Natural killer cell (primary cell): ENCODE results near the gene PRKD3. TPM values are rescaled to one million over a fixed set of nuclear protein-coding genes. Genes with fewer than 3 reads are reported as not detected.

Source experiments
- ATAC-seq, 3 donors: fragments of 150-1000 bp in 2 of 3; fragments of 200-7000 bp in 1 of 3; cut with Tn5 transposase; 1 replicate in 1 of 3; 2 replicates in 2 of 3; pipeline ENCODE4 v1.10.0; 2021; ENCODE audit warnings: mild to moderate bottlenecking in 2 of 3, moderate library complexity in 2 of 3
- DNase-seq, 2 donors: peaks; one replicate each; pipeline versions ENCODE4 v3.0.0 to v3.0.0-alpha.2; 2013 to 2021; ENCODE audit warnings: mixed read lengths in 1 of 2
- H3K27ac ChIP-seq: one replicate; pipeline ENCODE4 v1.5.1; 2013; ENCODE audit warnings: mild to moderate bottlenecking, low read length
- H3K27me3 ChIP-seq: one replicate; pipeline ENCODE4 v1.6.1; 2013; ENCODE audit warnings: low read length; ENCODE audit not compliant: control insufficient read depth, insufficient read depth
- H3K36me3 ChIP-seq: one replicate; pipeline ENCODE4 v1.6.1; 2013; ENCODE audit warnings: low read length; ENCODE audit not compliant: control insufficient read depth, insufficient read depth
- H3K4me1 ChIP-seq: one replicate; pipeline ENCODE4 v1.6.1; 2013; ENCODE audit warnings: low read length; ENCODE audit not compliant: control insufficient read depth, insufficient read depth
- H3K4me3 ChIP-seq: one replicate; pipeline ENCODE4 v1.5.1; 2013; ENCODE audit warnings: low read length
- H3K9me3 ChIP-seq: one replicate; pipeline ENCODE4 v1.6.1; 2013; ENCODE audit warnings: low read length; ENCODE audit not compliant: control insufficient read depth, insufficient read depth
- H3K27ac Mint-ChIP-seq, 2 donors: one replicate each; pipeline ENCODE4 v1.8.0; 2022; ENCODE audit warnings: mild to moderate bottlenecking in 2 of 2, mixed read lengths in 2 of 2, moderate library complexity in 1 of 2
- H3K27me3 Mint-ChIP-seq, 2 donors: one replicate each; pipeline ENCODE4 v1.8.0; 2022; ENCODE audit warnings: low read depth in 2 of 2, mixed read lengths in 2 of 2
- H3K36me3 Mint-ChIP-seq: one replicate; pipeline ENCODE4 v1.8.0; 2022; ENCODE audit warnings: mixed read lengths
- H3K4me1 Mint-ChIP-seq, 2 donors: one replicate each; pipeline ENCODE4 v1.8.0; 2022; ENCODE audit warnings: mixed read lengths in 2 of 2
- H3K4me3 Mint-ChIP-seq: one replicate; pipeline ENCODE4 v1.8.0; 2022; ENCODE audit warnings: mild to moderate bottlenecking, moderate library complexity, mixed read lengths
- H3K9me3 Mint-ChIP-seq, 2 donors: one replicate each; pipeline ENCODE4 v1.8.0; 2022; ENCODE audit warnings: mixed read lengths in 2 of 2
- CTCF ChIP-seq: fragments of 200-600 bp; IDR thresholded peaks from one replicate; pipeline ENCODE4 v1.8.0; 2022; ENCODE audit warnings: antibody characterized with exemption
- WGBS: methylation state at CpG from one replicate; pipeline ENCODE4 v1.1.7; 2013; ENCODE audit warnings: missing lambda C conversion rate; ENCODE audit not compliant: insufficient coverage; 5-methylcytosine and 5-hydroxymethylcytosine counted together
- intact Hi-C: fragments of 100-400 bp; cut with micrococcal nuclease; formaldehyde crosslinking; loops from one replicate; pipeline ENCODE4 v1.14.2; 2022
- total RNA-seq, 4 donors: library from RNA; stranded (reverse); fragments of 120-200 nt in 1 of 4; gene quantifications; one replicate each; pipeline versions ENCODE4 v1.2.3 to v1.2.4, GENCODE V29; 2013 to 2022

The PRKD3 gene
- total RNA-seq, 3 donors from 2014 or later (not counting 1 experiment from before 2014, with no cell fraction given) = 64.4 to 76.2 (median 65.1) TPM

- no peak for DNase-seq
- no peak for ATAC-seq
- Mint-ChIP-seq H3K27ac (no peak overlapping the region), H3K36me3 (no peaks in the 10 kb centered on the region), H3K27me3 (no peaks in the 10 kb centered on the region), H3K9me3 (no peaks in the 10 kb centered on the region), H3K4me1 (peaks cover 48 to 64% of the 10 kb centered on the region in 2 donors), H3K4me3 (no peak overlapping the region)
- Histone ChIP-seq H3K27ac (no peak overlapping the region), H3K4me1 (no peaks in the 10 kb centered on the region), H3K9me3 (no peaks in the 10 kb centered on the region), H3K36me3 (no peaks in the 10 kb centered on the region), H3K4me3 (no peak overlapping the region), H3K27me3 (no peaks in the 10 kb centered on the region)
- WGBS = 96% methylated on average over 9 of the region's 9 CpGs
- TF ChIP-seq CTCF = no peak
- intact Hi-C loops = no loop called here
These were observed 21.9 kb downstream of the PRKD3 start for GRCh38 chr2:37302701-37303252.

GRCh38 chr2:37301408-37301807, 23.2 kb downstream of the PRKD3 start:
- H3K9me3 Mint-ChIP-seq = no peaks in the 10 kb centered on the region

GRCh38 chr2:37300578-37300977, 24.1 kb downstream of the PRKD3 start:
- Mint-ChIP-seq H3K27me3 (no peaks in the 10 kb centered on the region), H3K9me3 (no peaks in the 10 kb centered on the region), H3K4me1 (peaks cover 43 to 48% of the 10 kb centered on the region in 2 donors), H3K27ac (peak overlapping the region in 1 of 2 donors; percentile 16), H3K36me3 (no peaks in the 10 kb centered on the region), H3K4me3 (no peak overlapping the region)
- ATAC-seq = no peak
- no peaks in the 10 kb centered on the region for H3K27me3 ChIP-seq
- DNase-seq = no peak
- no peaks in the 10 kb centered on the region for H3K36me3 ChIP-seq
- no peaks in the 10 kb centered on the region for H3K9me3 ChIP-seq
- H3K27ac ChIP-seq = no peak overlapping the region
- H3K4me1 ChIP-seq = no peaks in the 10 kb centered on the region
- no peak overlapping the region for H3K4me3 ChIP-seq
- 100% methylated on average over 2 of the region's 4 CpGs for WGBS
- intact Hi-C loops = no loop called here
- TF ChIP-seq CTCF = no peak

More at GRCh38 chr2:37301408-37301807, 23.2 kb downstream of the PRKD3 start:
- intact Hi-C loops = no loop called here
- H3K27me3 ChIP-seq = no peaks in the 10 kb centered on the region
- TF ChIP-seq CTCF = no peak
- DNase-seq (no peak), ATAC-seq (no peak)
- no peak overlapping the region for H3K27ac ChIP-seq
- H3K4me3 Mint-ChIP-seq = no peak overlapping the region
- no peaks in the 10 kb centered on the region for H3K36me3 ChIP-seq
- H3K4me3 ChIP-seq = no peak overlapping the region
- no peaks in the 10 kb centered on the region for H3K27me3 Mint-ChIP-seq
- H3K4me1 Mint-ChIP-seq = peaks cover 47 to 56% of the 10 kb centered on the region in 2 donors
- H3K36me3 Mint-ChIP-seq = no peaks in the 10 kb centered on the region
- 83% methylated on average over 2 of the region's 2 CpGs for WGBS
- H3K27ac Mint-ChIP-seq = peak overlapping the region; percentile 16 to 52
- H3K9me3 ChIP-seq = no peaks in the 10 kb centered on the region
- no peaks in the 10 kb centered on the region for H3K4me1 ChIP-seq

- no peak for TF ChIP-seq CTCF
- no peak overlapping the region for H3K4me3 ChIP-seq
- Mint-ChIP-seq H3K27ac (no peak overlapping the region), H3K4me3 (no peak overlapping the region), H3K27me3 (no peaks in the 10 kb centered on the region), H3K36me3 (no peaks in the 10 kb centered on the region), H3K9me3 (no peaks in the 10 kb centered on the region), H3K4me1 (peaks cover 43 to 44% of the 10 kb centered on the region in 2 donors)
- H3K9me3 ChIP-seq = no peaks in the 10 kb centered on the region
- H3K27me3 ChIP-seq = no peaks in the 10 kb centered on the region
- H3K36me3 ChIP-seq = no peaks in the 10 kb centered on the region
- no peak overlapping the region for H3K27ac ChIP-seq
- ATAC-seq = no peak
- no peaks in the 10 kb centered on the region for H3K4me1 ChIP-seq
- intact Hi-C loops = no loop called here
- no peak for DNase-seq
These were observed 24.5 kb downstream of the PRKD3 start for GRCh38 chr2:37300146-37300545.
